GM12878 (cell line): Measurements from ENCODE around the gene CCDC85B. TPM values are rescaled to one million over a fixed set of nuclear protein-coding genes. Genes with fewer than 3 reads are reported as not detected.

Experiments used
- ATAC-seq: fragments of 200-7000 bp; cut with Tn5 transposase; 3 replicates; pipeline ENCODE4 v1.9.1; 2020; ENCODE audit warnings: mild to moderate bottlenecking, moderate library complexity
- BruUV-seq: library from RNA; stranded (reverse); fragments of 400-500 nt; replicated peaks from 2 replicates; lab custom pipeline; 2021; lab: Mats Ljungman, UMichigan
- CTCF ChIA-PET: fragments of 300-600 bp; sonication (Branson Sonifier 250); formaldehyde crosslinking; extraction: SDS; loops from one replicate; lab custom pipeline; 2021; ENCODE audit warnings: inconsistent platforms; lab: Yijun Ruan, JAX
- POLR2A ChIA-PET: fragments of 350-600 bp; formaldehyde crosslinking; extraction: SDS; loops from one replicate; lab custom pipeline; 2021; ENCODE audit warnings: inconsistent platforms; lab: Charles Lee
- RAD21 ChIA-PET: fragments of 300-600 bp; sonication (Branson Sonifier 250); formaldehyde crosslinking; loops from one replicate; lab custom pipeline; 2023; ENCODE audit warnings: antibody characterized with exemption; ENCODE audit not compliant: unreplicated experiment; lab: Charles Lee
- SMC1A ChIA-PET: fragments of 300-600 bp; sonication (Branson Sonifier 250); formaldehyde crosslinking; loops from one replicate; lab custom pipeline; 2023; ENCODE audit not compliant: unreplicated experiment, uncharacterized antibody; lab: Charles Lee
- DNase-seq: peaks from one replicate; pipeline ENCODE4 v3.0.0-alpha.2; 2011; ENCODE audit warnings: low read depth, low spot score
- FAIRE-seq: peaks from 3 replicates; lab custom pipeline; 2011; peaks lifted over from hg19 to GRCh38; lab: Jason Lieb, UNC
- H2AFZ ChIP-seq: 2 replicates; pipeline ENCODE4 v1.6.0; 2011; ENCODE audit warnings: low read depth, low read length, control low read depth; ENCODE audit not compliant: control insufficient read depth
- H3K27ac ChIP-seq: 2 replicates; pipeline ENCODE4 v1.5.1; 2011; ENCODE audit warnings: control low read depth; ENCODE audit not compliant: control insufficient read depth, insufficient read depth
- H3K27me3 ChIP-seq, 2 experiments: replicated peaks in 1 of 2; 2 replicates each; pipeline versions ENCODE4 v1.6.0 to v1.6.1; 2011; ENCODE audit warnings: low read length in 1 of 2; ENCODE audit not compliant: control insufficient read depth in 2 of 2, insufficient read depth in 2 of 2
- H3K36me3 ChIP-seq, 2 experiments: 2 replicates each; pipeline ENCODE4 v1.5.1; 2011; ENCODE audit warnings: low read length in 1 of 2; ENCODE audit not compliant: control insufficient read depth in 2 of 2, insufficient read depth in 2 of 2
- H3K4me1 ChIP-seq: 2 replicates; pipeline ENCODE4 v1.6.1; 2011; ENCODE audit warnings: mild to moderate bottlenecking, low read length, moderate library complexity, mixed read lengths; ENCODE audit not compliant: control insufficient read depth, insufficient read depth
- H3K4me2 ChIP-seq: 2 replicates; pipeline ENCODE4 v1.6.0; 2011; ENCODE audit warnings: control low read depth; ENCODE audit not compliant: control insufficient read depth, insufficient read depth
- H3K4me3 ChIP-seq: fragments of 200-600 bp; sonication (generic); 2 replicates; pipeline ENCODE4 v1.5.1; 2016
- H3K79me2 ChIP-seq: 2 replicates; pipeline ENCODE4 v1.6.0; 2011; ENCODE audit warnings: low read length; ENCODE audit not compliant: control insufficient read depth, insufficient read depth
- H3K9ac ChIP-seq: 2 replicates; pipeline ENCODE4 v1.8.0; 2011; ENCODE audit warnings: low read length, control low read depth, mixed read lengths; ENCODE audit not compliant: control insufficient read depth, insufficient read depth
- H3K9me3 ChIP-seq: replicated peaks from 3 replicates; pipeline ENCODE4 v1.5.1; 2011; ENCODE audit warnings: mild to moderate bottlenecking, low read length; ENCODE audit not compliant: control insufficient read depth, insufficient read depth
- H4K20me1 ChIP-seq: 2 replicates; pipeline ENCODE4 v1.6.0; 2011; ENCODE audit not compliant: control insufficient read depth, insufficient read depth
- FOXK2 ChIP-seq: fragments of 450-650 bp; IDR thresholded peaks from 2 replicates; pipeline ENCODE4 v1.6.1; 2017; ENCODE audit warnings: mild to moderate bottlenecking, moderate library complexity
- NFIC ChIP-seq: IDR thresholded peaks from 2 replicates; pipeline ENCODE4 v1.6.1; 2012; ENCODE audit warnings: low read depth, mild to moderate bottlenecking, inconsistent platforms, low read length, moderate library complexity
- PAX5 ChIP-seq: IDR thresholded peaks from 2 replicates; pipeline ENCODE4 v1.6.1; 2011; ENCODE audit warnings: low read depth, low read length, borderline replicate concordance
- RUNX3 ChIP-seq: IDR thresholded peaks from 2 replicates; pipeline ENCODE4 v1.6.1; 2012; ENCODE audit warnings: low read length, inconsistent platforms
- SPI1 ChIP-seq: IDR thresholded peaks from 2 replicates; pipeline ENCODE4 v1.6.1; 2011; ENCODE audit warnings: low read depth, mild to moderate bottlenecking, low read length, moderate library complexity, borderline replicate concordance; ENCODE audit not compliant: insufficient read depth
- WGBS: methylation state at CpG from one replicate; pipeline ENCODE4 v1.1.6; 2016; ENCODE audit warnings: low lambda C conversion rate; ENCODE audit not compliant: insufficient replicate concordance, insufficient coverage; ENCODE audit errors: missing lambda C conversion rate; 5-methylcytosine and 5-hydroxymethylcytosine counted together
- in situ Hi-C: fragments of 300-500 bp; cut with MboI; formaldehyde crosslinking; loops from 9 replicates; pipeline ENCODE4 v1.14.3; 2018; ENCODE audit warnings: mixed read lengths
- intact Hi-C: fragments of 100-400 bp; cut with micrococcal nuclease; formaldehyde crosslinking; loops from one replicate; pipeline ENCODE4 v1.14.2; 2022; ENCODE audit not compliant: unreplicated experiment
- polyA plus RNA-seq, 11 experiments: library from polyadenylated mRNA; depleted of rRNA in 4 of 11; unstranded in 6 of 11; stranded (reverse) in 5 of 11; fragments of >200 nt; fragmentation: Nextera tagmentation in 4 of 11; fragmentation: Illumina TruSeq in 1 of 11; extraction: Ambion mirVana in 4 of 11; extraction: Trizol in 1 of 11; gene quantifications; 1 replicate in 1 of 11; 2 replicates in 10 of 11; pipeline versions ENCODE4 v1.2.1 to v1.2.3, GENCODE V29; 2011 to 2016; ENCODE audit warnings: inconsistent platforms in 2 of 11, missing spikeins in 2 of 11, low read depth in 1 of 11
- total RNA-seq, 4 experiments: library from RNA; depleted of rRNA in 3 of 4; stranded (reverse); fragments of >200 nt in 3 of 4; fragmentation: Illumina TruSeq in 1 of 4; extraction: Trizol in 1 of 4; gene quantifications; 2 replicates each; pipeline versions ENCODE4 v1.2.1 to v1.2.3, GENCODE V29; 2013 to 2021
- TF ChIP-seq, protein P1 (sequence below): fragments of 450-650 bp; conservative IDR thresholded peaks from 2 replicates; pipeline ENCODE4 v1.6.1; 2017; ENCODE audit warnings: mild to moderate bottlenecking, moderate library complexity

Gene CCDC85B
- total and polyA plus RNA-seq, 10 of the 15 experiments (the other 5 are each of a cell fraction or from before 2014, with no cell fraction given), result 0.32 to 114 (median 49.5) TPM

GRCh38 chr11:65903068-65903481 lies 12.6 kb downstream of the CCDC85B start:
- Histone ChIP-seq H3K9me3 (no peaks in the 10 kb centered on the region), H3K36me3 (no peaks in the 10 kb centered on the region), H3K4me2 (no peak overlapping the region), H3K79me2 (peaks cover 9% of the 10 kb centered on the region), H3K9ac (no peak overlapping the region), H3K4me1 (no peaks in the 10 kb centered on the region), H4K20me1 (no peaks in the 10 kb centered on the region), H3K27ac (no peak overlapping the region), H3K4me3 (no peak overlapping the region), H3K27me3 (no peaks in the 10 kb centered on the region; a peak in 1 of 4 replicates), H2AFZ (no peak overlapping the region)
- no peak for ATAC-seq
- TF ChIP-seq, protein P1, sequence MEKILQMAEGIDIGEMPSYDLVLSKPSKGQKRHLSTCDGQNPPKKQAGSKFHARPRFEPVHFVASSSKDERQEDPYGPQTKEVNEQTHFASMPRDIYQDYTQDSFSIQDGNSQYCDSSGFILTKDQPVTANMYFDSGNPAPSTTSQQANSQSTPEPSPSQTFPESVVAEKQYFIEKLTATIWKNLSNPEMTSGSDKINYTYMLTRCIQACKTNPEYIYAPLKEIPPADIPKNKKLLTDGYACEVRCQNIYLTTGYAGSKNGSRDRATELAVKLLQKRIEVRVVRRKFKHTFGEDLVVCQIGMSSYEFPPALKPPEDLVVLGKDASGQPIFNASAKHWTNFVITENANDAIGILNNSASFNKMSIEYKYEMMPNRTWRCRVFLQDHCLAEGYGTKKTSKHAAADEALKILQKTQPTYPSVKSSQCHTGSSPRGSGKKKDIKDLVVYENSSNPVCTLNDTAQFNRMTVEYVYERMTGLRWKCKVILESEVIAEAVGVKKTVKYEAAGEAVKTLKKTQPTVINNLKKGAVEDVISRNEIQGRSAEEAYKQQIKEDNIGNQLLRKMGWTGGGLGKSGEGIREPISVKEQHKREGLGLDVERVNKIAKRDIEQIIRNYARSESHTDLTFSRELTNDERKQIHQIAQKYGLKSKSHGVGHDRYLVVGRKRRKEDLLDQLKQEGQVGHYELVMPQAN, result no peak
- TF ChIP-seq FOXK2, result no peak
- TF ChIP-seq SPI1, result no peak
- no peak for TF ChIP-seq PAX5
- TF ChIP-seq RUNX3, result no peak
- no peak for TF ChIP-seq NFIC
- ChIA-PET POLR2A (interaction anchor here (2.4 to 4.9 kb wide), 2 partner anchors 12 to 18 kb away, joined by 5 to 67 read pairs; partner anchors contain the start of genes CCDC85B and FIBP), SMC1A (interaction anchor here (0.6 to 5.6 kb wide), 2 partner anchors 10 to 14 kb away, joined by 3 to 47 read pairs; partner anchors contain the start of genes CCDC85B and FIBP), RAD21 (no interaction called here), CTCF (no interaction called here)
- no peak for FAIRE-seq
- 22% methylated on average over 5 of the region's 5 CpGs for WGBS
- no peak for DNase-seq
- intact Hi-C loops (no loop called here), in situ Hi-C loops (no loop called here)
- BruUV-seq, result no TSS peak
